ENCODE data around the gene APBA1.

- TF ChIP-seq POLR2A (IDR thresholded peaks at IDR 0.05) (no peak), CTCF (IDR thresholded peaks at IDR 0.05 in 8 of 11, conservative IDR thresholded peaks at IDR 0.05 in 3 of 11) (no peak), POLR2AphosphoS5 (IDR thresholded peaks at IDR 0.05) (no peak)
These were observed 294.2 kb downstream of the APBA1 start for GRCh38 chr9:69377981-69378380.

All from spleen (tissue), 7 donors.